Activated CD4-positive, alpha-beta T cell treated with anti-CD3 and anti-CD28 coated beads, Interleukin-2, amount 50 U/mL, for 24 hours (primary cell): Measurements from ENCODE around the gene EHMT1.
"Not testable (repeated sequence)": the region's sequence is repeated elsewhere in the genome, so short reads cannot be mapped to it uniquely, and the experiment has no call there.

Source experiments
- DNase-seq, 2 donors: peaks; one replicate each; pipeline ENCODE4 v3.0.0-alpha.2; 2020; ENCODE audit warnings: low read depth in 1 of 2, low spot score in 1 of 2

Gene EHMT1

GRCh38 chr9:137880976-137881530 lies 262.2 kb downstream of the EHMT1 start:
- no peak for DNase-seq

- no peak for DNase-seq
Measured at GRCh38 chr9:137881591-137882505, 263.0 kb downstream of the EHMT1 start.

DNA sequence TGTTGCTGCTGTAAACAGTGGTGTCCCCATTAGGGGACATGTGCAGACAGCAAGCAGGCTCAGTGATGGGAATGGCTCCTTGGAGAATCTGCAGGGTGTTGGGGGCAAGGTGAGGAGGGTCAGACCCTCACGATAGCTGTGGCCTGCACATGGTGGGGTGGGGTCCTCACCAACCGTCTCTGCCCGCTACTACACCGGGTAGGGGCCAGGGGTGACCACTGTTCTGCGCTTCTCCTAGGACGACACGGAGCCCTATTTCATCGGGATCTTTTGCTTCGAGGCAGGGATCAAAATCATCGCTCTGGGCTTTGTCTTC lies 263.7 kb downstream of the EHMT1 start:
- no peak for DNase-seq

- not testable (repeated sequence) for DNase-seq
Measured at GRCh38 chr9:137883977-137884376, 265.2 kb downstream of the EHMT1 start.

DNA sequence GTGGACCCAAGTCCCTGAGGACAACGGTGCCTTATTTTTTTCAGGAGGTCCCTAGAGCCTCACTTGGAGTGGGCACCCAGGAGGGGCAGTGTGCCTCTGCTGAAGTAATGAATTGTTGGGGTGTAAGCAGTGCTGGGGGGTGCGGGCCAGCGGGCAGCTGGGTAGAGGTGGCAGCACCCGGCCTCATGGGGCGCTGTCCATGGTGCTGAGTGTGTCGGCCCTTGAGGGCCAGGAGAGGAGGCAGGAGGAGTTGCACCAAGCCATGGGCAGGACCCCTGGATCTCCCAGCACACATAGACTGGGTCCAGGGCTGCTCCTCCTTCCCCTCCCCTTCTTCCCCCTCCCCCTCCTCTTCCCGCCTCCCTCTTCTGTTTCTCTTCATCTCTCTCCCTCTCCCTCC lies 265.7 kb downstream of the EHMT1 start:
- not testable (repeated sequence) for DNase-seq

DNA sequence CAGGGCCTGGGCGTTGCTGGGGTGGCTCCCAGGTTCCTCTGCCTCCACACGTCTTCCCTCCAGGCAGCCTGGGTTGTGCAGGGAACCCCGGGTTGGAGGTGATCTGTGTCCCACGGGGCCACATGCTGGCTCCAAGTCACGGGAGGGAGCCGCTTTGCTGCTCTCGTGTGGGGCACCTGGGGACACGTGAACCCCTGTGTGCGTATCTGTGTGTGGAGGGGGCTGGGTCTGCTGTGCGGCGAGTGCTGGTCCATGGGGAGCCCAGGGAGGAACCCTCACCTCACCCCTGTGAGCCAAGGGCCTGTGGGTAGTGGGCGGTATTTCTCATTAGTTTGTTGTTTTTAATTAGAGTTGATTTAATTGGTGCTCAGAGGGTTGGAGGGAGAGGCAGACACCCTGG lies 266.3 kb downstream of the EHMT1 start:
- not testable (repeated sequence) for DNase-seq
